ENCODE data around the gene SEMA4B.

Gene SEMA4B

DNA sequence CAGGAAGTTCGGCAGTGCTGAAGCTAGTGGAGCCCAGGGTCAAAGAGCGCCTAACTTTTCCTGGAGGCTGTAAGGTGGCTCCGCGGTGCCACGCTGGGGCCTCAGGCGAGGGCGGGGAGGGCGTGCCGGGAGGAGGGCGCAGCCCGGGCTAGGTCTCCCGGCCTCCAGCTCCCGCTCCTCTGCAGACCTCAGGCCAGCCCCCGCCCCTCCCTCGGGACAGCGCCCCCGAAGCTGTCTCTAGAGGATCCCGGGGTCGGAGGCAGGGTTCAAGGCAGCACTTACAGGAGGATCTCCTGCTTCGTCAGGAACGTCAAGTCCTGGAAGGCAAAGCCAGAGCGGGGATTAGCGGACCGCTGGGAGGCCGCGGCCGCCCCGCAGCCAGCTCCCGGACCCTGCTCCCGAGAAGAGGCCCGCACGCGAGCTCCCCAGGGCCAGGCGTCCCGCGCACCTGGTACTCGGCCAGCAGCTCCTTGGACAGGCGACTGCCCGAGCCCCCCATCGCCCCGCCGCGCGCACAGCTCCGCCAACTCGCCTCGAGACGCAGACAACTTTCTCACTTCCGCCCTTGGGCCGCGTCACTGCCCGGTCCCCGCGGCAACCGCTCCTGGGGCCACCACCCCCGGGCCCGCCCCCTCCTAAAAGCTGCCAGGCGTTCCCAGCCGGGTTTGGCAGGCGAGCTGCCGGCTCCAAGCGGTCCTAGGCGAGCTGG is 32.4 kb downstream of the SEMA4B start, which contains the start of gene CIB1:
CIB1 (minus strand) TSS at position 555 of the 709 bp plus-strand sequence; CDS start at position 499, 56 bp downstream.
- no peaks in the 10 kb centered on the region for H3K9me3 ChIP-seq
- TF ChIP-seq, protein P1, sequence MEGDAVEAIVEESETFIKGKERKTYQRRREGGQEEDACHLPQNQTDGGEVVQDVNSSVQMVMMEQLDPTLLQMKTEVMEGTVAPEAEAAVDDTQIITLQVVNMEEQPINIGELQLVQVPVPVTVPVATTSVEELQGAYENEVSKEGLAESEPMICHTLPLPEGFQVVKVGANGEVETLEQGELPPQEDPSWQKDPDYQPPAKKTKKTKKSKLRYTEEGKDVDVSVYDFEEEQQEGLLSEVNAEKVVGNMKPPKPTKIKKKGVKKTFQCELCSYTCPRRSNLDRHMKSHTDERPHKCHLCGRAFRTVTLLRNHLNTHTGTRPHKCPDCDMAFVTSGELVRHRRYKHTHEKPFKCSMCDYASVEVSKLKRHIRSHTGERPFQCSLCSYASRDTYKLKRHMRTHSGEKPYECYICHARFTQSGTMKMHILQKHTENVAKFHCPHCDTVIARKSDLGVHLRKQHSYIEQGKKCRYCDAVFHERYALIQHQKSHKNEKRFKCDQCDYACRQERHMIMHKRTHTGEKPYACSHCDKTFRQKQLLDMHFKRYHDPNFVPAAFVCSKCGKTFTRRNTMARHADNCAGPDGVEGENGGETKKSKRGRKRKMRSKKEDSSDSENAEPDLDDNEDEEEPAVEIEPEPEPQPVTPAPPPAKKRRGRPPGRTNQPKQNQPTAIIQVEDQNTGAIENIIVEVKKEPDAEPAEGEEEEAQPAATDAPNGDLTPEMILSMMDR (IDR thresholded peaks at IDR 0.05): no peak
- peaks cover 24% of the 10 kb centered on the region for H3K36me3 ChIP-seq
- peak within 1 kb of the TSS; percentile 84 to 85 for H3K4me3 ChIP-seq (ENCODE audit: low read depth in 1 of 2, low read length in 1 of 2)
- H3K27me3 ChIP-seq: no peaks in the 10 kb centered on the region
- H3K27ac ChIP-seq: peak within 1 kb of the TSS; percentile 97
- H3K4me1 ChIP-seq (ENCODE audit: control insufficient read depth in 1 of 2, insufficient read depth in 1 of 2, low read depth in 1 of 2, low read length in 1 of 2): peaks cover 44 to 46% of the 10 kb centered on the region in 2 experiments

DNA sequence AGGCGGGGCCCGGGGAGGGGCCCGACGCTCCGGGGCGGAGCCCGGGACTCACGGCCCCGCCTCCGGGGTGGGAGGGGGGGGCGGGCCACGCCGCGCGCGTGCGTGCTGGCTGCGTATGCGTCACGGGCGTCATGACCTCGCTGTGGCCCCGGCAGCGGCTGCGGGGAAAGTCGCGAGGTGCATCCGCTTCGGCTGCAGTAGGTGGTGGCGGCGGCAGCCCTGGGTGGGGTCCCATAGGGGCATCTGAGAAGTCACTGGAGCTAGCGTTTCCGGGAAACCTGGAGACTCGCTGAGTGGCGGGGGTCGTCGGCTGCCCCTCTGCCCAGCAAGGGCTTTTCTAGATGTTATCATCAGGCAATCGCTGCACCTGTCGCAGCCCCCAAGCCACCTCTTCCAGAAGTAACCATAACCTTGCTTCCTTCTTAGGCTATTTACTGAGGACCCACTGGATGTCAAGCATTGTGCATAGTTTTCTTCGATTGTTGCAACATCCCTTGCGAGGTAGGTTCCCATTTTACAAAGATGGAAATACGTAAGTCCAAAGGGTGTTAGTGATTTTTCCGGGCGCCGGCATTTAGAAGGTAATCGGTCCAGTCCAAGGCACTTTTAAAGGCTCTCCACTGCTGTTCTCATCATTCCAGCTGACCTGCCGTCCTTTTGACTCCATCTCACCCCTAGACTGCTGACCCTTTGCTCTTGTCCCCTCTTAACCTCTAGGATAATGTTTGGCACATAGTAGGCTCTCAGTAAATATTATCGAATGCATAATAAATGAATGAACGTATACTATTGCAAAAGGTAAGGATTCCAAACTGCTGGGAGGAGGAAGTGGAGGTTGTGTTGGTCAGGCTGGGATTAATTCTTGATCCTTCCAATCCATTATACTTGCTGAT is 33.2 kb downstream of the SEMA4B start, which contains the start of gene GDPGP1:
GDPGP1 (plus strand) TSS at position 114 of the 893 bp plus-strand sequence. CDS start 6,700 bp downstream, outside the sequence.
- H3K27me3 ChIP-seq: no peaks in the 10 kb centered on the region
- peaks cover 16% of the 10 kb centered on the region for H3K36me3 ChIP-seq
- peak within 1 kb of the TSS; percentile 84 to 85 for H3K4me3 ChIP-seq (ENCODE audit: low read depth in 1 of 2, low read length in 1 of 2)
- H3K4me1 ChIP-seq (ENCODE audit: control insufficient read depth in 1 of 2, insufficient read depth in 1 of 2, low read depth in 1 of 2, low read length in 1 of 2): peaks cover 44 to 46% of the 10 kb centered on the region in 2 experiments
- H3K27ac ChIP-seq: peak within 1 kb of the TSS; percentile 97
- TF ChIP-seq, protein P1 (IDR thresholded peaks at IDR 0.05): peak; percentile 44
- H3K9me3 ChIP-seq: no peaks in the 10 kb centered on the region

DNA sequence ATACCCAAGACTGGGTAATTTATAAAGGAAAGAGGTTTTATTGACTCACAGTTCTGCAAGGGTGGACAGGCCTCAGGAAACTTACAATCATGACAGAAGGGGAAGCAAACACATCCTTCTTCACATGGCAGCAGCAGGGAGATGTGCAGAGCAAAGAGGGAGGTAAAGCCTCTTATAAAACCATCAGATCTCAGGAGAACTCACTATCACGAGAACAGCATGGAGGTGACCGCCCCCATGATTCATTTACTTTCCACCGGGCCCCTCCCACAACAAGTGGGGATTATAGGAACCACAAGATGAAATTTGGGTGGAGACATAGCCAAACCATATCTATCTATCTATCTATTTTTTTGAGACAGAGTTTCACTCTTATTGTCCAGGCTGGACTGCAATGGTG is 38.2 kb downstream of the SEMA4B start:
- peaks cover 7% of the 10 kb centered on the region in 2 experiments for H3K4me1 ChIP-seq (ENCODE audit: control insufficient read depth in 1 of 2, insufficient read depth in 1 of 2, low read depth in 1 of 2, low read length in 1 of 2)
- TF ChIP-seq, protein P1 (IDR thresholded peaks at IDR 0.05): no peak
- peaks cover 6% of the 10 kb centered on the region for H3K36me3 ChIP-seq
- H3K4me3 ChIP-seq (ENCODE audit: low read depth in 1 of 2, low read length in 1 of 2): no peak overlapping the region
- H3K27me3 ChIP-seq: no peaks in the 10 kb centered on the region
- no peak overlapping the region for H3K27ac ChIP-seq
- no peaks in the 10 kb centered on the region for H3K9me3 ChIP-seq

DNA sequence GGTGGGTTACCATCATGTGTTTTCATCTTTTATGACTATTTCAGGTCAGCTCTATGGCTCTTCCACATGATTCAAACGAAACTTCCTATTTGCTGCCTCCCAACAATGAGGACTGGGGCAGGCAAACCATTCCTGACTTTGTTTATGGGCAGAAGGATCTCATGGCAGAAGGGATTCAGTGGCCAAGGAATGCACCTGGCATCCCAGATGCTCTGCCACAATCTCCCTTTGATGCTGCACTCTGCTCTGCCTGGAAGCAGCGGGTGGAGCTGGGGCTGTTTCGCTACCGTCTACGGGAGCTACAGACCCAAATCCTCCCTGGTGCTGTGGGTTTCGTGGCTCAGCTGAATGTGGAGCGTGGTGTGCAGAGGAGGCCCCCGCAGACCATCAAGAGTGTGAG is 39.7 kb downstream of the SEMA4B start:
- TF ChIP-seq, protein P1 (IDR thresholded peaks at IDR 0.05): no peak

DNA sequence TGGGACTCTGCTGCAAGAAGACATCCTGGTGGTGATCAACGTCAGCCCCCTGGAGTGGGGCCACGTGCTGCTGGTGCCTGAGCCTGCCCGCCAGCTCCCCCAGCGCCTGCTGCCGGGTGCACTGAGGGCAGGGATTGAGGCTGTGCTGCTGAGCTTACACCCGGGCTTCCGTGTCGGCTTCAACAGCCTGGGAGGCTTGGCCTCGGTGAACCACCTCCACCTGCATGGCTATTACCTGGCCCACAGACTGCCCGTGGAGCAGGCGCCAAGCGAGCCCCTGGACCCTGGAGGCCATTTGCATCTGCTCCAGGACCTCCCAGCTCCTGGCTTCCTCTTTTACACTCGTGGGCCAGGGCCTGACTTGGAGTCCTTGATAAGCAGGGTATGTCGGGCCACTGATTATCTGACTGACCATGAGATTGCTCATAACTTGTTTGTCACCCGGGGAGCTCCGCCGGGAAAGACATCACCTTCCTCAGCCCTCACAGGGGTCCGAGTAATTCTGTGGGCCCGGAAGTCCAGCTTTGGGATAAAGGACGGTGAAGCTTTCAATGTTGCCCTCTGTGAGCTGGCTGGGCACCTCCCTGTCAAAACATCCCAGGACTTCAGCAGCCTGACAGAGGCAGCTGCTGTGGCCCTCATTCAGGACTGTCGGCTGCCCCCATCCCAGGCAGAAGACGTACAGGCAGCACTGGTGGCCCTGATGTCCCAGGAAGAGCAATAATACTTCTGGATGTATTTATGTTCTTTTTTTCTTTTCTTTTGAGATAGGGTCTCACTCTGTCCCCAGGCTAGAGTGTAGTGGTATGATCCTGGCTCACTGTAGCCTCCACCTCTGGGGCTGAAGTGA is 40.4 kb downstream of the SEMA4B start:
- Histone ChIP-seq H3K27ac (no peak overlapping the region), H3K27me3 (no peaks in the 10 kb centered on the region), H3K9me3 (no peaks in the 10 kb centered on the region), H3K4me1 (ENCODE audit: control insufficient read depth in 1 of 2, insufficient read depth in 1 of 2, low read depth in 1 of 2, low read length in 1 of 2) (no peaks in the 10 kb centered on the region), H3K36me3 (peaks cover 6% of the 10 kb centered on the region), H3K4me3 (ENCODE audit: low read depth in 1 of 2, low read length in 1 of 2) (no peak overlapping the region)
- TF ChIP-seq, protein P1 (IDR thresholded peaks at IDR 0.05): no peak

More for the DNA sequence above, 39.7 kb downstream of the SEMA4B start:
- Histone ChIP-seq H3K4me1 (ENCODE audit: control insufficient read depth in 1 of 2, insufficient read depth in 1 of 2, low read depth in 1 of 2, low read length in 1 of 2) (no peaks in the 10 kb centered on the region), H3K27me3 (no peaks in the 10 kb centered on the region), H3K9me3 (no peaks in the 10 kb centered on the region), H3K36me3 (peaks cover 6% of the 10 kb centered on the region), H3K4me3 (ENCODE audit: low read depth in 1 of 2, low read length in 1 of 2) (no peak overlapping the region), H3K27ac (no peak overlapping the region)
